Measurements from ENCODE around the gene EEF1AKMT1. TPM values are rescaled to one million over a fixed set of nuclear protein-coding genes. Genes with fewer than 3 reads are reported as not detected.

The EEF1AKMT1 gene
- total and polyA plus RNA-seq, 8 donors, result 2.6 to 6.4 (median 3.8) TPM

DNA sequence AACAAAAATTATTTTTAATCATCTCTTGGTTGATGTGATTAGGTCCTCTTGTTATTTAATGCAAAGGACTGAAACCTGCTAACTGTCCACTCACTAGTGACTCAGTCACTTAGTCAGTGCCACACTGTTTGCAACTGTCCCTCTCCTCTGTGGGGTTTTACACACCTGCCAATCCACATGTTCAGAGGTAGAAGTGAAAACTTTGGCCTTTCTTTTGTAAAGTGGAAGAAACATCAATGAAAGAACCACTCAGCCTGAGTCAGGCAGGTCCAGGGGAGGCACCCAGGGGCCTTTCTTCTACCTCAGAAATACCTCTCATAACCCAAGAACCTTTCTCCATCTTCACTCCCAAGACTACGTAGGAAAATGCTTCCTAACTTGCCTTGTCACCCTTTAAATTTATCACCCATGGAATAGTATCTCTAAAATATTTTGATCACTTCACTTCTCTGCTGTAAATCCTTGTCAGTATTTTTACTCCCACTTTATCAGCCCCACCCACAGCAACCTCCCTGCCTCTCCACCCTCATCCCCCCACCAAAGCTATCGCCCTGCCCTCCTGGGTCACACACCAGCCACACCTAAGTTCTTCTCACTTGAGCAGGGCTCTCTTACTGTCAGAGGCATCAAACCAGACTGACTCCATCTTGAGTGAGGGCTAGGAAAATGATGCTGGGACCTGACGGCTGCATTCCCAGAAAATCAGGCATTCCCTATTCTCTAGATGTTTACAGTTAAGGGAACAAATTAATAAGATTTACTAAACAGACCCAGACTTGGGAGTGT is 29.6 kb upstream of the EEF1AKMT1 start:
- Histone ChIP-seq H3K27ac (no peak overlapping the region), H3K36me3 (peaks cover 0 to 16% (median 3%) of the 10 kb centered on the region in 3 donors), H3K4me1 (no peaks in the 10 kb centered on the region), H3K9me3 (no peaks in the 10 kb centered on the region), H3K4me3 (no peak overlapping the region), H3K27me3 (no peaks in the 10 kb centered on the region)
- intact Hi-C loops (cut with DNase I), result no loop called here
- WGBS, 2 donors, result 93 to 97% methylated on average over 3 of the region's 3 CpGs
- ATAC-seq (no peak), DNase-seq (no peak), FAIRE-seq (no peak)
- TF ChIP-seq, protein P1, sequence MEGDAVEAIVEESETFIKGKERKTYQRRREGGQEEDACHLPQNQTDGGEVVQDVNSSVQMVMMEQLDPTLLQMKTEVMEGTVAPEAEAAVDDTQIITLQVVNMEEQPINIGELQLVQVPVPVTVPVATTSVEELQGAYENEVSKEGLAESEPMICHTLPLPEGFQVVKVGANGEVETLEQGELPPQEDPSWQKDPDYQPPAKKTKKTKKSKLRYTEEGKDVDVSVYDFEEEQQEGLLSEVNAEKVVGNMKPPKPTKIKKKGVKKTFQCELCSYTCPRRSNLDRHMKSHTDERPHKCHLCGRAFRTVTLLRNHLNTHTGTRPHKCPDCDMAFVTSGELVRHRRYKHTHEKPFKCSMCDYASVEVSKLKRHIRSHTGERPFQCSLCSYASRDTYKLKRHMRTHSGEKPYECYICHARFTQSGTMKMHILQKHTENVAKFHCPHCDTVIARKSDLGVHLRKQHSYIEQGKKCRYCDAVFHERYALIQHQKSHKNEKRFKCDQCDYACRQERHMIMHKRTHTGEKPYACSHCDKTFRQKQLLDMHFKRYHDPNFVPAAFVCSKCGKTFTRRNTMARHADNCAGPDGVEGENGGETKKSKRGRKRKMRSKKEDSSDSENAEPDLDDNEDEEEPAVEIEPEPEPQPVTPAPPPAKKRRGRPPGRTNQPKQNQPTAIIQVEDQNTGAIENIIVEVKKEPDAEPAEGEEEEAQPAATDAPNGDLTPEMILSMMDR (IDR thresholded peaks at IDR 0.05), result no peak

DNA sequence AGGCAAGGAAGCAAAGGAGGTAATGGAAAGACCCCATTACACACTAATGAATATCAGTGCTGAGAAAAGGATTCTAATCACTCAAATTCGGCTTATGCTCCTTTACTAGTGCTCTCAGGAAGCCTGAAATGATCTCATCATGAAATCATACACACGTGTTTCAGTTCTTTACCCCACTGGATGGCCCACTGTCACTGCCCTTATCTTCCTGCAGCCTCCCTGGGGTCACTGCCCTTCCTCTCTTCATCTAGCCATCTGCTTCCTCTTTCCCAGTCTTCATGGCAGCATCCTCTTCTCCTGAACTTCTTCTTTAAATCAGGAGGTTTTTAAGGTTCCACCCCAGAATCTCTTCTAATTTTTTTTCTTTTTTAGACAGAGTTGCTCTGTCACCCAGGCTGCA is 27.9 kb upstream of the EEF1AKMT1 start:
- Histone ChIP-seq H3K4me1 (no peaks in the 10 kb centered on the region), H3K9me3 (no peaks in the 10 kb centered on the region), H3K36me3 (peaks cover 0 to 10% (median 4%) of the 10 kb centered on the region in 3 donors), H3K27me3 (no peaks in the 10 kb centered on the region), H3K4me3 (no peak overlapping the region), H3K27ac (no peak overlapping the region)
- FAIRE-seq (no peak), DNase-seq (no peak), ATAC-seq (no peak)
- intact Hi-C loops (cut with DNase I), result no loop called here
- TF ChIP-seq, protein P1 (IDR thresholded peaks at IDR 0.05), result no peak
- WGBS, 2 donors, result 48 to 53% methylated on average over 2 of the region's 2 CpGs

DNA sequence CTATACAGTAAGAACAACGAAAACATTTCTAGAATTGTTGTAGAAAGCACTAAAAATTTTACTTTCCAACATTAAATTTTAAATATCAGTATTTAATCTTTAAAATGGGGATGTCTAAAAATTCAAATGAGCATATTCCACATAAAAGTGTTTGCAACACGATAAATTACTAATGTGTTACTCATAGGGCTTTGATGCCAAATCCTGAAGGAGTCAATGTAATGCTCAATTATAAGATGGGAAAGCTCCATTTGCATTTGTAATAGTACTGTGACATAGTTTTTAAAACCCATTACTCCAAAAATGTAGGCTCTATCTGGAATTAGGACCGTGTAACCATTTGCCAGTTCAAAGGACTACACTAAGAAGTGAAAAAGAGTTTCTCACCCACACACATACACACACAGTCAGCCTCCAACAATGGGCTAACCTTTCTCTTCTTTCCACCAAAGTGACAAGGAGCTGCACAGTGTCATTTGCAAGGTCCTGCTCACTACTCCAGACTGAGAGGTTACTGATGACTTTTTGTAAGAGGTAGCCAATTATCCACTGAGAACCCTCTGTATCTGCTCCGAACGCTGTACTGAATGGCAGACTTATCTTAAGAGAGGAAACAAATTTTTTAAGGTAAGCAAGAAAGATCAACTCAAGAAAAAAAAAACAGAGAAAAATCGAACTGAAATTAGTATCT is 26.1 kb upstream of the EEF1AKMT1 start:
- intact Hi-C loops (cut with DNase I), result no loop called here
- WGBS, 2 donors, result 70 to 72% methylated on average over 6 of the region's 6 CpGs
- Histone ChIP-seq H3K36me3 (peaks cover 0 to 16% (median 4%) of the 10 kb centered on the region in 3 donors), H3K4me1 (no peaks in the 10 kb centered on the region), H3K27me3 (no peaks in the 10 kb centered on the region), H3K4me3 (no peak overlapping the region), H3K9me3 (no peaks in the 10 kb centered on the region), H3K27ac (no peak overlapping the region)
- DNase-seq (no peak), FAIRE-seq (no peak), ATAC-seq (no peak)
- TF ChIP-seq, protein P1 (IDR thresholded peaks at IDR 0.05), result no peak

DNA sequence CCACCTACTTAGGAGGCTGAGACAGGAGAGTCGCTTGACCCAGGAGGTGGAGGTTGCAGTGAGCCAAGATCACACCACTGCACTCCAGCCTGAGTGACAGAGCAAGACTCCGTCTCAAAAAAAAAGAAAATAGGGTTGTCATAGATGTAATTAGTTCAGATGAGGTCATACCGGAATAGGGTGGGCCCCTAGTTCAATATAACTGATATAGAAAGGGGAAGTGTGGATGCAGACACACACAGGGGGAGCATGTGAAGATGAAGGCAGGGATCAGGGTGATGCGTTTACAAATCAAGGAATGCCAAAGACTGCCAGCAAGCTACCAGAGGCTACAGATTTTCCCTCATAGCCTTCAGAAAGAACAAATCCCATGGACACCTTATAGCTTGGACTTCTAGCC is 24.3 kb upstream of the EEF1AKMT1 start:
- H3K4me1 ChIP-seq, result no peaks in the 10 kb centered on the region
- DNase-seq, result no peak
- no peak overlapping the region for H3K4me3 ChIP-seq
- no peak overlapping the region for H3K27ac ChIP-seq
- no peak for FAIRE-seq
- peaks cover 0 to 16% (median 4%) of the 10 kb centered on the region in 3 donors for H3K36me3 ChIP-seq
- TF ChIP-seq, protein P1 (IDR thresholded peaks at IDR 0.05), result no peak
- intact Hi-C loops (cut with DNase I), result no loop called here
- no peak for ATAC-seq
- no peaks in the 10 kb centered on the region for H3K27me3 ChIP-seq
- 90 to 95% methylated on average over 4 of the region's 4 CpGs for WGBS, 2 donors
- no peaks in the 10 kb centered on the region for H3K9me3 ChIP-seq

Data from pancreas (tissue), 10 donors.